ENCODE results near the gene ZNF346.
"Not testable (repeated sequence)": the region's sequence is repeated elsewhere in the genome, so short reads cannot be mapped to it uniquely, and the experiment has no call there.

Gene ZNF346

GRCh38 chr5:177008716-177009115 lies 13.8 kb upstream of the ZNF346 start:
- no peak for DNase-seq (ENCODE audit: low read depth in 2 of 2)

DNA sequence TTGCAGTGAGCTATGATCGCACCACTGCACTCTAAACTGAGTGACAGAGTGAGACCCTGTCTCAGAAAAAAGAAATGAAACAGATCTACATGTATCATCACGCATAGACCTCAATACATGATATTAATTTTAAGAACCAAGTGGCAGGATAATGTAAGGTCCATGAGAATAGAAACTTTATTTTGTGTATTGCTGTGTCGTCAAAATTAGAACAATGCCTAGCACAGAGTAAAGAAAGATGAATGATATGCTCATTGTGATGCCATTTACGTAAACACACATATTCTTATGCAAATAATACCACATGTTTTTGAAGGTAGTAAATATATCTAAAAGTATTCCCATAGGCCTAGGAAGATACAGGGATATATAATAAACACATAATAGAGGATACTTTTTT lies 12.3 kb upstream of the ZNF346 start:
- DNase-seq (ENCODE audit: low read depth in 2 of 2) = no peak

DNA sequence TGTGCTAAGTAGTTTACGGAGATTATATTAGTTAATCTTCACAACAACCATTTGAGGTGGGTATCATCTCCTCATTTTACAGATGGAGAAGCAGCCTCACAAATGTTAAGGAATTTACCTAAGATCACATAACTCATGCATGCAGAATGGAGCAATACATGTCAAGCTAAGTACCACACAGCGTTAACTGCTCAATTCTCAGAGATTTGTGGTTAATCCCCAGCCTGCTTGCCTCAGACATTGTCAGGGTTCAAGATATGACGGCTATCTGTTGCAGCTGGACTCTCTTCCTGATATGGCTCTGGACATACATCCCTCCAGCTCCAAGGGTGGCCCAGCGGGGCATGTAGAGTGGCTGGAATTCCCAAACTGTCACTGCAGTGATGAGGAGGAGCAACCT lies 7.3 kb upstream of the ZNF346 start:
- DNase-seq (ENCODE audit: low read depth in 2 of 2) = no peak

DNA sequence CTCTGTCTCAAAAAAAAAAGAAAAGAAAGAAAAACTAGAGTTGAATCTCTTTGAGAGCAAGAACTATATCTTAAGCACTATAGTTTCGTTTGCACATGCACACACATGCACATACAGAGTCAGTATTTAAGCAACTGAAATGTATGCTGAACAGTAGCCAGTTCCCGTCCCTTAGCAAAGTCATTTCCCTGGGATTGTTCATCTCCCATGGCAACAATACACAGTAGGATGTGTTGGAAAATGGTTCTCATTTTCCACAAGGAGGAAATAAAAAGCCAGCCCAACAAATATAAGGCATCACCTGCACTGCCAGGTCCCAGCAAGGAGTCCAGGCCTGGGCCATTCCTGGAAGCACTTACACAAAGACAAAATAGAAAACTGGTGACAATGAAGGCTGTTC lies 4.2 kb upstream of the ZNF346 start:
- DNase-seq (ENCODE audit: low read depth in 2 of 2) = no peak

DNA sequence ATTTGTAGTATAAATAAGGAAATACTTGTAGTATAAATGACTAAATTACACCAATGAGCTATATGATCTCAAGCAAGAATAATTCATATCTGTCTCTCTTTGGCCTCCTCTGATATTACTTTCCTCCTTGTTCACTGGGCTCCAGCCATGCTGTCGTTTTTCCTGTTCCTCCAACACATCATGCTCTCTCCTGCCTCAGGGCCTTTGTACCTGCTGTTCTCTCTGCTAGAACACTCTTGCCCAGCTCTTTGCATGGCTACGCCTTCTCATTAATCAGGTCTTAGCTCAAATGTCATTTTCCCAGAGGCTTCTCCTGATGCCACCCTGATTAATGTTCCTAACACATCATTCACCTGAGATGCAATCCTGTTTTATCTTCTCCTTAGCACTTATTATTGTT lies 2.5 kb upstream of the ZNF346 start:
- no peak for DNase-seq (ENCODE audit: low read depth in 2 of 2)

DNA sequence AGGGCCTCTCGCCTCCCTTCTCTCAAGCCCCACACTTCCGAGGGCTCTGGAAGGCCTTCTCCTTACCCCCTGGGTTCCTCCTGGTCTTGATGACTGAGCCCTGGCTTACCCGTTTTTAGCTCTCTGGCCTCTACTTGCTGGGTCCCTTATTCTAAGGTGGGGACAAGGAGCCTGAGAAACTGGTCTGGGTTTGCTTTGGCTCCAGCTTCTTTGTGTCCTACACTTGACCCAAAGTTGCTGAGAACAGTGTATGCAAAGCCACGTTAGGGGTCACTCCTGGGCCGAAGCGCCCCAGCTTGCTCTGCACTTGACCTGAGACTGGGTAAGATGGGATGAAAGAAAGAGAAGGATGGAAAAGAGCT lies 788 bp downstream of the ZNF346 start:
- no peak for DNase-seq (ENCODE audit: low read depth in 2 of 2)

DNA sequence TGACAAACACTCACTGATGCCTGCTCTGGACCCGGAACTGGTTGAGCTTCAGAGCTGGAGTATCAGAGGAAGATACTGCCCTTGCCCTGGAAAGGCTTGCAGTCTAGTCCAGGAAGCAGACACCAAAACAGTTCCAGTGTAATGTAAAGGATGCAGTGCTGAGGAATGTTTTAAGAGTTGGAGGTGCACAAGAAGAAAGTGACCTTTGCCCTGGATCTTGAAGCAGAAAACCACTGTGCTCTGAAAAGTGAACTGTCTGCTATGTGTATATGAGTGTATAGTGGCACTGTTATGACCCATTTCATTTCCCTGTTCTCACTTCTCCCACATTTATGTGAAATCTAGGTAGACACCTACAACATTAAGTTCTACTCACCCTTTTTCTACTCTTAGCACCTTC lies 2.1 kb downstream of the ZNF346 start:
- no peak for DNase-seq (ENCODE audit: low read depth in 2 of 2)

GRCh38 chr5:177025101-177025601 lies 2.7 kb downstream of the ZNF346 start:
- no peak for DNase-seq (ENCODE audit: low read depth in 2 of 2)

GRCh38 chr5:177027665-177028064 lies 5.2 kb downstream of the ZNF346 start:
- DNase-seq (ENCODE audit: low read depth in 2 of 2) = no peak

DNA sequence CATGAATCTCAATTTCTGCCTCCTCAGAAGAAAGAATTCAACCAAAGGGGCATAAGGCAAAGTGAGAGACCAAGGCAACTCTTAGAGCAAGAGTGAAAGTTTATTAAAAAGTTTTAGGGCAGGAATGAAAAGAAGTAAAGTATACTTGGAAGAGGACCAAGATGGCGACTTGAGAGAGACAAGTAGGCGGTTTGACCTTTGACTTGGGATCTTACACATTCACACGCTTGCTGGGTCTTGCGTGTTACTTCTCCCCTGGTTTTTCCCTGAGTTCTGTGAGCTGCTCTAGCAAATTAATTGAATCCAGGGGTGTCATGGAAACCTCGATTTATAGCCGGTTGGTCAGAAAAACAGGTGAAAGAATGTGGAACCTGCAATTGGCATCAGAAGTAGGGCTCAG lies 7.0 kb downstream of the ZNF346 start:
- no peak for DNase-seq (ENCODE audit: low read depth in 2 of 2)

GRCh38 chr5:177035976-177036375 lies 13.5 kb downstream of the ZNF346 start:
- no peak for DNase-seq (ENCODE audit: low read depth in 2 of 2)

DNA sequence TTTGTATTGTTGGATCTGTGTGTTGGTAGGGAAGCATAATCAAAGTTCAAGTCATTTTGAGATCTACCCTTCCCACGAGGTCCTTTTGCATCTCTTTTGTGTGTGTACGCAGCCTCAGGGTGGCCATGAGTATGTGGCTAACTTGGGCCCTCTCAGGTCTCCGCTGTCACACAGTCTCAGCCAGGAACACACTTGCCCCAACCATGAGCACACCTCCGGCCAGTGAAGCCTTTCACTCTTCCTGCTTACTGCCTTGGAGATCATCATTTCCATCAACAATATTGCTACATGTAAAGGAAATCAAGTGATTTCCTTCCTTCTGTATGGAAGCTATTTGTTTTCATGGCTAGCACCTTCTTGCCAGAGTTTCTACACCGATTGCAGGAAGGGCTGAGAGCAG lies 13.9 kb downstream of the ZNF346 start:
- no peak for DNase-seq (ENCODE audit: low read depth in 2 of 2)

DNA sequence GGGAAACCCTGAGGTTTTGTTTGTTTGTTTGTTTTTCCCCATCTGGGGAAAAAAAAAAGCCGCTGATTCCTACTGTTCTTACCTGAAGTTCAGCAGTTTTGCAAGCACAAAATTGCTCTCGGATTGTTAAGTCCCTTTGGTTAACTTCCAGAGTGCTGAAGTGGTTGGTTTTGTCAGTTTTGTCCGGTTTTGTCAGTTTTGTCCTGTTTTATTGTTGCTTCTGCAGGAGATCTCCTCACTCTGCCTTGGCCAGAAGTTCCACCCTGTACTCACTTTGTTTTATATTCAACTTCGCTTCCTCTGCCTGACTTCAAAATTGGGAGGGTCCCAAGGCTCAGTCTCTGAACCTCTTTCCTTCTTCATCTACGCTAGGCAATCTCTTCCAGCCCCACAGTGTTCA lies 14.4 kb downstream of the ZNF346 start:
- no peak for DNase-seq (ENCODE audit: low read depth in 2 of 2)

GRCh38 chr5:177040814-177041420 lies 18.4 kb downstream of the ZNF346 start:
- DNase-seq (ENCODE audit: low read depth in 2 of 2) = peak in 1 of 2 experiments; percentile 26

DNA sequence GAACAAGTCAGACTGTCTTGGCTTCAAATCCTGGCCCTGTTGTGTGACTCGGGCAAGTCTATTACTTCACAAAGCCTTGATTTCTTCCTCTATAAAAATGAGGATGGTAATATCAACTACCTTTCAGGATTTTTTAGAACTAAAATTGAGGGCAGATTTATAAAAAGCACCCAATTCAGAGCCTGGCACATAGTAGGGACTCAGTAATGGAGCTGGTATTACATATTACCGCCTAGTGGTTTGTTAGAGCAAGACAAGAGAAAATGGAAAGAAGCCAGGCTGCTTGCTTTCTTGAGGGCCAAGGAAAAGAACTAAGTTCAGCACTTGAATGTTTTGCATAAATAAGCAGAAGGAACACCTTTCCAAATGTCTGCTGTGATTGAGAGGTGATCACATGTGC lies 19.4 kb downstream of the ZNF346 start:
- DNase-seq (ENCODE audit: low read depth in 2 of 2) = no peak

GRCh38 chr5:177043114-177043513 lies 20.6 kb downstream of the ZNF346 start:
- DNase-seq (ENCODE audit: low read depth in 2 of 2) = no peak

DNA sequence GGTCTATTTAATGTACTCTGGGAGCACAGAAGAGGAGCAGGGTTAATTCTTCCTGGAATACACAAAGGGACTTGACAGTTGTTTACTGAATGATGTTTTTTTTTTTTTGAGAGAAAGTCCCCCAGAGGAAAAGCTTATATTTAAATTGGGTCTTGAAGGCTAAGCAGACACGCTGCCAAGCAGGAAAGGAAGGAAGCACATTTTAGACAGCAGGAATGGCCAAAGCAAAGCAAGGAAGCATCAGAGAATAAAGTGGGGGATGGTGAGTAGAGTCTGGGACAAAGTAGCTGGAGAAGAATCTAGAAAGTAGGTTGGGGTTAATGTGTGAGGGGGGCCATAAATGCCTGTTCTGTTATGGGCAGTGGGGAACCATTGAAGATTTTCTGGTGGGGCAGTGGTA lies 21.5 kb downstream of the ZNF346 start:
- DNase-seq (ENCODE audit: low read depth in 2 of 2) = no peak

- no peak for DNase-seq (ENCODE audit: low read depth in 2 of 2)
Observed at GRCh38 chr5:177044641-177045040, 22.1 kb downstream of the ZNF346 start.

GRCh38 chr5:177045631-177046030 lies 23.1 kb downstream of the ZNF346 start:
- no peak for DNase-seq (ENCODE audit: low read depth in 2 of 2)

DNA sequence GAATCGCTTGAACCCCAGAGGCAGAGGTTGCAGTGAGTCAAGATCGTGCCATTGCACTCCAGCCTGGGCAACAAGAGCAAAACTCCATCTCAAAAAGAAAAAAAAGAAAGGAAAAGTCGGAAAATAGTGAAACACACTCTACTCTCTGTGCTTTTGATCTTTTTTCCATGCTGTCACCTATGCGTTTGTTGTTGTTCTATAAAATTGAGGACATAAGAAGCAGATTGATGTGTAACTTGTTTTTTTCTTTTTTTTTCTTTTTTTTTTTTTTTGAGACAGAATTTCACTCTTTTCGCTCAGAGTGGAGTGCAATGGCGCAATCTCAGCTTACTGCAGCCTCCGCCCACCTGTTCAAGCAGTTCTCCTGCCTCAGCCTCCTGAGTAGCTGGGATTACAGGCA lies 26.0 kb downstream of the ZNF346 start:
- not testable (repeated sequence) for DNase-seq (ENCODE audit: low read depth in 2 of 2)

DNA sequence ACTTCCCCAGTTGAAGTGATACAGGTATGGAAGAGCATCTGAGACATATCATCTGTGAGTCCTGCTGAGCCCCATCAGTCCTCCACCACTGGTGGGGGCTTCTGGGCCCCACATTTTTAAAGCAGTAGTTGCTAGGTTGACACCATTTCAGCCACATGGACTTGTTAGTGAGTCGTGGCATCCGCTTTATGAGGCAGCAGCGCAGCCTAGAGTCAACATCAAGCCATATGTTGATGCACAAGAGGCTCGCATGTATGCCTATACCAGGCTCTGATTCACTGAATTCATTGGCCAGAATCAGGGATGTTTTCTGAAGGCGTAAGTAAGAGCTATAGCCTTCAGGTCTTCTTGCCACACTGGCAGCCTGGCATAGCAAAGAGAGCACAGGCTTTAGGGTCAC lies 26.8 kb downstream of the ZNF346 start:
- no peak for DNase-seq (ENCODE audit: low read depth in 2 of 2)

- DNase-seq (ENCODE audit: low read depth in 2 of 2) = no peak
Observed at GRCh38 chr5:177064500-177065277, 42.2 kb downstream of the ZNF346 start.

- no peak for DNase-seq (ENCODE audit: low read depth in 2 of 2)
Observed at GRCh38 chr5:177065491-177065890, 43.0 kb downstream of the ZNF346 start.

GRCh38 chr5:177066224-177066623 lies 43.7 kb downstream of the ZNF346 start:
- no peak for DNase-seq (ENCODE audit: low read depth in 2 of 2)
